Stimulated activated naive CD8-positive, alpha-beta T cell treated with anti-CD3 and anti-CD28 coated beads, Interleukin-15, Interleukin-2, amounts not matched to agents 100 U/mL and 50 U/mL, for 24 hours (primary cell): Measurements from ENCODE around the gene TIAL1.
"Not testable (repeated sequence)": the region's sequence is repeated elsewhere in the genome, so short reads cannot be mapped to it uniquely, and the experiment has no call there.

Experiments
- ATAC-seq: fragments of 150-1000 bp; cut with Tn5 transposase; one replicate; pipeline ENCODE4 v1.10.0; 2021
- DNase-seq: peaks from one replicate; pipeline ENCODE4 v3.0.0; 2021

Gene TIAL1

DNA sequence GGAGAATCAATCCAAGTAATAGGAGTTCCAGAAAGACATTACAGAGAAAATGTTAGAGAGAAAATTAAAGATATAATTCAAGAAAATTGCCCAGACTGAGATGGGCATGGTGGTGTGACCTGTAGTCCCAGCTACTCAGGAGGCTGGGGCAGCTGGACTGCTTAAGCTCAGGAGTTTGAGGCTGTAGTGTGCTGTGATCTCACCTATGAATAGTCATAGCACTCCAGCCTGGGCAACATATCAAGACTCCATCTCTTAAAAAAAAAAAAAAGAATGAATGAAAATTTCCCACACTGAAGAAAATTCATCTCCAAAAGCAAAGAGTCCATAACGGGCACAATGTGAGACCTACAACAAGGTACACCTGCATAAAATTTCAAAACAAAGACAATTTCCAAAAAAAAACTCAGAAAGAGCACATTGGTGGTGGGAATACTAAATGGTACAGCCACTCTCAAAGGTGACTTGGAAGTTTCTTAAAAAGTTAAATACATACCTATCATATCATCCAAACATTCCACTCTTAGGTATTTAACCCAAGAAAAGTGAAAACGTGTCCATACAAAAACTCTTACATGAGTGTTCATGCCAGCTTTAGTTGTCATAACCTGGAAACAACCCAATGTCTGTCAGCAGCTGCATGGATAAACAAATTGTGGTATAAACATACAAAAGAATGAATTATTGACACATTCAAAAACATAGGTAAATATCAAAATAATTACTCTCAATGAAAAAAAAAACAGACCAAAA lies 47.3 kb downstream of the TIAL1 start:
- no peak for ATAC-seq
- no peak for DNase-seq

DNA sequence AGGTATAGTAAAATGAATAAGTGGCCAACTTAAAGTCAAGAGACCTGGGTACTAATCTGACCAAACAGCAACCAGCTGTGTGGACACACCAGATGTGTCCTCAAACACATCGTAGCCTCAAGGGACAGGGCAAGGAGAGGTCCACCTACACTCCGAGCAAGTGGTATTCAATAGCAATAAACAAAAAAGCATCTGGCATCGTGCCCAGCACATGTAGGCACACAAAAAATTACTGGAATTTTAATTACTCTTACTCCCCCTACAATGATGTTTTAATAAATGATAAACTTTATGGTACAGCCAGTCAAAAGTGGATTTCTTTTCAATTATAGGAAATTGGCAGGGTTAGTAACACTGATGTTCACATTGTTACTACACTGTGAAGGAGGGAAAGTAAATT lies 50.8 kb downstream of the TIAL1 start:
- no peak for DNase-seq
- no peak for ATAC-seq

DNA sequence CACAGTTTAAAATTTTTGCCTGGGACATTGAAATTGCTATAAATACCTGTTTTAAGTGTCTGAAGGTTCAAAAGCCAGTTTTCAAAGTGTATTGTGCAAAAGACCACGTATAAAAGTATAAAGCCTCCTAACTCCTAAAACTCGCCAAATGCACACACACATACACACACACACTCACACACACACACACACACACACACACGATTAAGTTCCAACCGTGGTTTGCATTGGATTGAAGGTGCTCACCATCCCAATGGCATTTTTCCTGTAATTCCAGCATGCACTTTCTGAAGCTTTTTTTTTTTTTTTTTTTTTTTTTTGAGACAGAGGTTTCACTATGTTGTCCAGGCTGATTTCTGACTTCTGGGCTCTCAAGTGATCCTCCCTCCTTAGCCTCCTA lies 51.5 kb downstream of the TIAL1 start:
- ATAC-seq (no peak), DNase-seq (no peak)

DNA sequence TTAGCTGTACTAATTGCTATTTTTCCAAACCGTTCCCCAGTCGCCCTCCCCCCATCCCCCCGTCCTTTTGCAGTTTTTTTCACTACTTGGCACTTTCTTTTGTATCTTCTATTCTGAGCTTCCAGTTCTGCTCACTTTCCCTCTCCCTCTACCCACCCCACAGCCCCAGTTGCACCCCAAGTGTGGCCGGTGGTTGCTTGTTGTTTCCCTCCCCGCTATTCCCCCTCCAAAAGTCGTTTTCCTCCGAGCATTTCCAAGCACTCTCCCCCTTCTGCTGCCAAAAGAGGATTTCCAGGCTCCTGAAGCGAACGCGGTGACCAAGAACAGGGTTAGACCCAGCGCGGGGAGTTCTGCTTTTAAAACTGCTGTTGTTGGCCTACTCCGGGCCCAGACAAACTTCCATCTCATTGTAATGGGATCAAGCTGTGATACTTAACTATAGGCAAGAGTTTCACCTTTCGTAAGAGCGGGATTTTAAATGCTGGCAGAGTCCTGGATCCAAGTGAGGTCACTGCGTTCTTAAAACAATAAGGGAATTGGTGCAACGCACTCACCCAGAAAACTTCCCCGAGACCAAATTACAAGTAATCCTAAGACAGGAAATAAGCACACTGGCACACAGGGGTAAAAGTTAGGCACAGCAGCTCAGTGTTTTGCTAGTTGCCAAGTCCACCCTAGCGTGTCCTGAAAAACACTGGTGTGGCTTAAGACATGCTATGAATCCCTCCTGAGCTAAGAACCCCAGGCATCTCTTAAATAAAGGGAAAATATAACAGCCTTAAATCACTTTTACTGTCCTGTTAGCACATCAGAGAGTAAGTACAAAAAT lies 52.7 kb downstream of the TIAL1 start:
- DNase-seq: no peak
- ATAC-seq: no peak

DNA sequence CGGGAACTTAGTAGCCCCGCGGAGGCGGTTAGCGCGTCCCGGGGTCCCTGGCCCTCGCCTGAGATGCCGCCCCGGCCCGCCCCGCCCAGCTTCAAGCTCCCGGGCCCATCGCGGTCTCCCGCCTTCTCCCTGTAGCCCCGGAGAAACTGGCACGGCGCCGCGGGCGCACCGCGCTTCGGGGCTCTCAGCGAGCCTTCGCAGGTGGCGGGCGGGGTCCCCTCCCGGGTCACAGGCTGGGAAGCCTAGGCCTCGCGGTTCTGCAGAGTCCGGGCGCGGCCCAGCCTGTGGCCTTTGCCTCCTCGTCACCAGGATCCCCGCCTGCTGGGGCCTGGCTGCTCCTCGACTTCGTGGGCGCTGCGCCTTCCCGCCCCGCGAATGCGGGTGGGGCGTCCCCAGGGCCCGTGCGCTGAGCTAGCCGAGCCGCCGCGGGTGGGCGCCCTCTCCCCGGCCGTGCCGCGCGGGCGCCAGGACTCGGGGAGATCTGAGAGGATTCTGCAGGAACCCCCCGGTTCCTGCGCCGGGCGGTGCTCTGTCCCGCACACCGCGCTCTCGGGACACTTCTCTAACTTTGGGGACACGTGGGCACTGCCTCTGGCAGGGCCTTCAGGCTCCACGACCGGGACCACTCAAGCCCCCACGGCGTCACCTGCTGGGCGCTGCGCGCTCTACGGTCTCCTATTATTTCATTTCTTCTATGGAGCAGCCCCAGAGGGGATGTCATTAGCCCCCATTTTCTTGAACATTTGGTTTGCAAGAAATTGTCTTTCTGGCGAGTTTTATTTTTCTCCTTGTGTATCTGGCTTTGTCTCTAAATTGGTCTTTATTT lies 53.6 kb downstream of the TIAL1 start:
- DNase-seq (peak; percentile 75), ATAC-seq (peak; percentile 45)

DNA sequence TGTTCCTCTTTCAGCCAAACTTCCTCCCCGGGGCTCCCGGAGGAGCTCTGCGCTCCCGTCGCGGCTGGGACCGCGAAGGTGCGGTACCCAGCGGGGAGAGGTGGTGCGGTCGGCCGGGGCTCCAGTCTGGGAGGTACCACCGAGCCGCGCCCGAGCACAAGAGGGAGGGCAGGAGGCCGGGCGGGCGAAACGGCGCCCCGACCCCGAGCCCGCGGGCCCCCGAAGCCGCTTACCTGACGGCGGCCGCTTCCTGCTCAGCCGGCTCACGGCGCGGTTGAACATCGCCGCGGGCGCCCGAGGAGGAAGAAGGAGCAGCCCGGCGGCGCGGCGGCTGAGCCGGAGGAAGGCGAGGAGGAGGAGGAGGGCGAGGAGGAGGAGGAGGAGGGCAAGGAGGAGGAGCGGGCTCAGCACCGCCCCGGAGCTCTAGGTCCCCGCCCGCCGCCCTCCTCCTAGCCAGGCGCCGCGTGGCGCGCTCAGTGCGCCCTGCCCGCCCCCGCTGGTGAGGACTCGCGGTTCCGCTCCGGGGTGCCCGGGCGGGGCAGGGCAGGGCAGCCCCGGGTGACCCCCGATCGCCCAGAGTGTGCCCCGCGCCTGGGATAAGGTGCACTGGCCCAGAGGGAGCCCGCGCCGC lies 54.3 kb downstream of the TIAL1 start, which contains the start of gene RGS10:
Gene RGS10 (minus strand): TSS at position 363 of the 631 bp plus-strand sequence. CDS start 81 bp downstream, at position 282.
- peak; percentile 78 for ATAC-seq

DNA sequence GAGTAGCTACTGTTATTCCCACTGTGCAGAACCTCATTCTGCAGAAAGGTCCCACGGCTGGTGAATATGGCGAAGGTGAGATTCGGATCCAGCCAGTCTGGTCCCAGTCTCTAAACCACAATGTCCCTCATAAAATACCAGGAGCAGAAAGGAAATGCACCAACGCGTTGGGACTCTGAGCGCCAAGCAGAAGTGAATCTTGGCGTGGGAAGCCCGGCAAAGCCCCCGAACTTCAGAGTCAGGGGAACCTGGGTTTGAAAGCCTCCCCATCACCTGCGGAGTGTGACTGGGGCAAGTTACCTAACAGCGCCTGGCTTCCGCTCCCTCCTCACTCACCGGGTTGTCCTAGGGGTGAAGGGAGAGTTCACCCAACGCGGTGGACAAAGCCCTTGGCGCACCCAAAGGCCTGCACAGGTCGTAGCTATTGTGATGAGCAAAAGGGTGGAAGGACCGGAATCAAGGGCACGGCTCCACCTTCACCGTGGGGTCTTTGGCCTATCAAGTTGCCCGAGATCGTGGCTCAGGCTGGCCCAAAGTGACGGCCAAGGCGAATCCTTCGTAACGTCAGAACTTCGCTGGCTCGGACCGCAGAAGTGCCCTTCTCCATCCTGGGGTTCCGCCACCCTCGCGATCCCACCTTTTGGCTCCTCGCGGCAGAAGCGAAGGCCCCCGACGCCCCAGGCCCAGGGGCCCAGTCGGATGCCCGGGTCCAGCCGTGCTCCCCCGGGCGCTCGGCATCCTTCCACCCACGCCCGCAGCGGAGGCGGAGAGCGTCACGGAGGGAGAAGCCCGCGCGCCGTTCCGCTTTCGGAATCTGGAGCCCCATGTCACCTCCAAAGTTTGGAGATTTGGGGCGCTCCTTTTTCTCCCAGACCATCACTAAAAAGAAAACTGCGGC lies 55.1 kb downstream of the TIAL1 start:
- DNase-seq: peak; percentile 73
- ATAC-seq: no peak

More for the DNA sequence above, 54.3 kb downstream of the TIAL1 start, which contains the start of gene RGS10:
- peak; percentile 91 for DNase-seq

DNA sequence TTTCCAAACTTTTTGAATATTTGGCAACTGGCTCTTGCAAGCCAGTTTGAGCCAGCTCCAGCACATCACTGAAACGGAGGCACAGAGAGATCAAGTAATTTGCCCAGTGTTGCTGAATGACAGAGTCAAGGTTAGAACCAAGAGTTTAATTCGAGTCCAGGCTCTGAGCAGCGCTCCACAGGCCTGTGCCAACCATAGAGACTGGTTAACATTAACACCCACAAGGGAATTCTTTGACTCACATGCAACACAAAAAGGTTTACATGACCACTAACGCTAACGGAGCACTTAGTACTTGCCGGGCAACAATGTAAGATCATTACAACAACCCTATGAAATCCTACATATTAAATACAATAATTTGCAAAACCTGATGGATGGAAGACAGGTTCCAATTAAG lies 55.7 kb downstream of the TIAL1 start:
- DNase-seq (peak; percentile 33), ATAC-seq (peak; percentile 29)

DNA sequence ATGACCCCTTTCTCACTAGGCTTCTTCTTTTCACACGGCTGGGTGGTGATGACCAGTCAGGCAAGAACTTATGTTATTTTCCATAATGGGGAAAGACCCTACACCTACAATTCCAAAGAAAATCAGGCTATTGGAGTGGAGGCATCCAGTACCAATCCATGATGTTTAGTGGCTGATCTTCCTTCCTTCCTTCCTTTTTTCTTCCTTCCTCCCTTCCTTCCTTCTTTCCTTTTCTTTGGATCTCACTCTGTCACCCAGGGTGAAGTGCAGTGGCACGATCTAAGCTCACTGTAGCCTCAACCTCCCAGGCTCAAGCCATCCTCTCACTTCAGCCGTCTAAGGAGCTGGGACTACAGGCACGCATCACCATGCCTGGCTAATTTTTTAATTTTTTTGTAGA lies 56.7 kb downstream of the TIAL1 start:
- ATAC-seq: no peak
- DNase-seq: no peak

DNA sequence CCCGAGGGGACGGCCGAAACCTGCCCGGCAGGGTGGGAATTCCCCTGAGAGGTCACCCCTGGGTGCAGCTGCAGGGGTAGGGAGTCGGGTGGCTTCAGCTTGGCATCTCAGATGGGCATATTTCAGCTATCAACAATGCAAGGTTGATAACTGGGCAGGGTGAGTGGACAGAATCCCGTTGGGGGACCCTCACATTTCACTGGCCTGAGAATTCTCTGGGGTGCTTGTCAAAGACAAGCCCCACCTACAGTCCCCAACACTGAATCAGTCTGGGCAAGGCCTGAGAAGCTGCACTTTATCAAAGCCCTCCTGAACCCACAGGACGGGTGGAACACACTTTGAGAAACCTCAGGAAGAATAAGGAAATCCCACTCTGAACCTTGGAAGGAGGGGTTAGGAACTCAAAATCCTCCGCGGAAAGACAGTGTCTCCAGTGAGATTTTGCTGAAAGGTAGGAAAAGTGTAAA lies 57.4 kb downstream of the TIAL1 start:
- DNase-seq (peak; percentile 59), ATAC-seq (no peak)

DNA sequence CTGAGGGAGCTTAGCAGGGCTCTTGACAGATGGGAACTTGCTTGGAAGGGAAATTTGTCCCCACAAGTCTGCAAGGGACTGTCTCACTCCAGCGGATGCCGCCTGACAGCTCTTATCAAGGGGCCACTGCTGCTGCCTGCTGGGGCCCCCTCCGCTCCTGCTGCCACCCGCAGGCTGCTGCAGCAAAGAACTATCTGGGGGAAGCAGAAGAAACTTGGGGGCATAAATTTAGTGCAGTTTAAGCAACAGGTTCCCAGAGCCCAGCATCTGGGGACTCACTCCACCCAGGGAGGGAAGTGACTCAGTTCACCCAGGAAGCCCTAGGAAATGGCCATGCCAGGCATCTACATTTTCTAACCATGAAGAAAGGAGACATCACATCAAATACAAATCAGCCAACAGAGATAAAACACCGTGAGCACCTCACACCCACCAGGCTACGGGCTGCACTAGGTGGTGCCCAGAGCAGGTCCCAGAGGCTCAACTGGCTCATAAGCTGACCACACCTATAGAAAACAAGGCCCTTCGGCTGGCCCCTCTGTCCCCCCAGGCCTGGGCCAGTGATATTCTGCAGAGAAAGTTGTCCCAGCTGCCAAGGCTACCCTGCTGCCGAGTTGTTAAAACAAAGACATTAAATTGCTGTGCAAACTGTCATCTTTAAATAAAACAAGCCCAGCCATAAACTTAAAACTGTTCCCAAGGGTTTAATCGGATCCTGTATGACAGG lies 58.0 kb downstream of the TIAL1 start:
- DNase-seq (peak; percentile 68), ATAC-seq (peak; percentile 30)

DNA sequence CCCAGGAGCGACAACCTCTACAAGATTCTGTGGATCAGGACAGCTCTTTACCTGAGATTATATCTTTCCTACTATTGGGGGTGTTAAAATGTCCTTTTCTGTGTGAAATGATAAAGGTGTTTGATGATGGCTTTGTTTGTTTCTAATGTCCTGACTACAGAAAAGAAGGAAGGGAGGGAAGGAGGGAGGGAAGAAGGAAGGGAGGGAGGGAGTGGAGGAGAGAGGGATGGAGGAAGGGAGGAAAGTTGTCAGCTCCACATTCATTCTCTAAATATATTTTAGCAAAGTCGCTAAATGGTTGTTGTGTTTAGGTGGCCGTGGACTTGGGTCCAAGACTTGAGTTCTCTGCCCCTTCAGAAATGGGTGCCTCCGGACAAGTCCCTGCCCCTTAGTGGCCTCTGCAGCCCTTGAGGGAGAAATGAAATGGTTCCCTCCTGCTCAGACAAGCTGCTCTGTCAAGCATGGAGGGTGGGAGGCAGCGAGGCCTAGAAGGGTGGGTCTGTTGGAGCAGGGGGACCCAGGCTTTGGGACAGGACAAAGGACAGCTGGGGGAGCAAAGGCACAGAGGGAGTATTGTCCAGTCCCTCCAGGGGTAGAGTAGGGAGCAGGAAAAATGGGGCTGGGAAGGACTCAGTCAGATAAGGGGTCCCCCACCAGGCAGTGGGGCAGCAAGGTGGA lies 58.7 kb downstream of the TIAL1 start:
- ATAC-seq (no peak), DNase-seq (no peak)

DNA sequence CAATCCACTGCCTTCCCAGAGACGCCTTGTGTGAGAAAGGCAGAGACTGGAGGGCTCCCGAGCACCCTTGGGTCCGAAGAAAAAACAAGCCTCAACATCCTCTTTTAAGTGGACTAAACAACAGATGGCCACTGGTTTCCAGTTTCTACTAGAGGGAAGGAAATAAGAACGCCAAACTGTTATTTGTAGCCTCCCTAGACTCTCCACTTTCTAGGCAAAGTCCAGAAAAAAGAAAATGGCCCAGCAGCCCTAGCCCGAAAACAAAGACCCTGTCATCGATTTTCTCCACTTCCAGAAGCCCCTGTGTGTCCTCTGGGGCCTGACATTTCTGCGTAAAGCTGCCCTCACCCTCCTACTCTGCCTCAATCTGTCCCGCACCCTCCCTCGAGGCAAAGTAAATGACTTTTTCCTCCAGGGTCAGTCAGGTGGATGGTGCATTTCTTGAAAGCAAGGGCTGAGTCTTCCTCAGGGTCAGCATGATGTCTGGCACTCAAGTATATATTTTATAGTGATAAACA lies 60.2 kb downstream of the TIAL1 start:
- DNase-seq: no peak
- ATAC-seq: no peak

DNA sequence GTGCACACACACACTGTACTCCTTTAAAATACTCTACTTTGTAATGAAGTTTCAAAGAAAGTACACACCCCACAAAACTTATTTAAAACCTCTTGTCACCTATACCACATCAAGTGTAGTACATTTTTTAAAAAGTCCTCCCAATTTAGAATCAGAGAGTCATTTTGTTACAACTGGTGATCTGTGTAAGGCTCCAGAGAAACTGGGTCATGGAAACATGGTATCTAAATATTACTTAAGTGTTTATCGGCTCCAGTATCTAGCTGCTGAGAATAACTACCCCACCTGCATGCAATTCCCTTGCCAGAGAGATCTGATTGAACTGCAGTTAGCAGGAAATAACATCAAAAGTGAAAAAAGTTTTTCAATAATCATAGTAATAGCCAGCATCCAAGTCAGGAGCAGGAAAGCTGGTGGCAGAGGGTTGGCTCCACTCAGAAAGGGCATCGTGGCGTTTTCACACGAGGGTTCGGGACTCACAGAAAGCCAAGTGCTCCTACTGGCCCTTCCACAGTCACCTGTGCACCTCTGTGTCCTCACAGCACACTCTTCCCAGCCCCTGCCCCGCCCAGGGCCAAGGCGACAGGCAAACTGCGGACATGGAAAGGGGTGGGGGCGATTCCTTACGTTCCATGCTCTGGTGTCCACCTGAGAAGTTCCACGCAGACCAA lies 60.8 kb downstream of the TIAL1 start:
- ATAC-seq (peak; percentile 15), DNase-seq (no peak)

DNA sequence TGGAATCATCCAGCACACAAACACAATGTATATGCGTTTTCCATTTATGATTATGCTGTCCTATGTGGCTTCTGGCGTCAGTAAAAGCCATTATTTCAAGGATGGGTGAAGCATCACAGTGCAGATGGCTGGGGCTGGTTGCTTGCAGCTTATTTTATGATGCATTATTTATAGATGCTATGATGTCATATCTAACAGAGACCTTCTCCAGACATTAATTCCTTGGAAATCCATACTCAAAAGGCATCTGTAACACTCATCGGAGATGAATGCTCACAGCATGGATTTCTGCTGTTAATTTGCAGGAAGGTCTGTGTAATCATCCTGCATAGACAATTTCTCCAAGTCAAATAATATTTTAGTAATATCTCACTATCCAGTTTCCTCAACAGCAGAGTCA lies 61.5 kb downstream of the TIAL1 start:
- ATAC-seq (no peak), DNase-seq (no peak)

DNA sequence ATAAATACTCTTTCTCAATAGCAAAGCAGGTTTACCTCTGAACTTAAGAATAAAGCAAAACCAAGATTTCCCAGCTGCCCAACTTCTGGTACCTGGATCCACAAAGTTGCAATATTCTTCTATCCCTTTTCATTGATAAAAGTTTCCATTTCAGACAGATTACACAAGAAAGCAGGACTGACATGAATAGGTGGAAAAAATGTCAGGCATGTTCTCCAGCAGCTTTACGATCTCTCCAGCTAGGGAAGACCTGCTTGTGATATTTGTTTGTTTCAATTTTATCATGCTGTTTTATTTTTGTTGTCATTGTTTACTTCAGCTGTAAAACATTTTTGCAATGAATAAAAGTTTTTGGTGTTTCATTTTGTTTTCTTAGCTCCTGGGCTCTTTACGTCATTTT lies 63.3 kb downstream of the TIAL1 start:
- DNase-seq: no peak
- no peak for ATAC-seq

DNA sequence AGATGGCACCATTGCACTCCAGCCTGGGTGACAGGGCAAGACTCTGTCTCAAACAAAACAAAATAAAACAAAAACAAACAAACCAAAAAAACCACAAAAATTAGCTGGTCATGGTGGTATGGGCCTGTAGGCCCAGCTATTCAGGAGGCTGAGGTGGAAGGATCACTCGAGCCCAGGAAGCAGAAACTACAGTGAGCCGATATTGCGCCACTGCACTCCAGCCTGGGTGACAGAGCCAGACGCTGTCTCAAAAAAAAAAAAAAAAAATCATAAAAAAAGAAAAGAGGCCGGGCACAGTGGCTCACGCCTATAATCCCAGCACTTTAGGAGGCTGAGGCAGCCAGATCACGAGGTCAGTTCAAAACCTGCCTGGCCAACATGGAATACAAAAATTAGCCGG lies 64.0 kb downstream of the TIAL1 start:
- not testable (repeated sequence) for DNase-seq, ATAC-seq

DNA sequence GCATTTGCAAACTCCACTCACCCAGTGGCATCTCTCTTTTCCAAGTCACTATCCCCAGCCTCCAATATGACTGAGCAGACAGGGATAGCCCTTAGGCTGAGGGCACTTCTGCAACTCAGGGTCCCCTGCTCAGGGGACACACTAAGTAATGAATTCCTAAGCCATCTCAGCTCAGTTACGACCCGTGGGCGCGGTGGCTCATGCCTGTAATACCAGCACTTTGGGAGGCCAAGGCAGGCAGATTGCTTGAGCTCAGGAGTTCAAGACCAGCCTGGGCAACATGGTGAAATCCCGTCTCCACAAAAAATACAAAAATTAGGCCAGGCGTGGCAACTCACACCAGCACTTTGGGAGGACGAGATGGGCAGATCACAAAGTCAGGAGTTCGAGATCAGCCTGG lies 64.5 kb downstream of the TIAL1 start:
- ATAC-seq: not testable (repeated sequence)

DNA sequence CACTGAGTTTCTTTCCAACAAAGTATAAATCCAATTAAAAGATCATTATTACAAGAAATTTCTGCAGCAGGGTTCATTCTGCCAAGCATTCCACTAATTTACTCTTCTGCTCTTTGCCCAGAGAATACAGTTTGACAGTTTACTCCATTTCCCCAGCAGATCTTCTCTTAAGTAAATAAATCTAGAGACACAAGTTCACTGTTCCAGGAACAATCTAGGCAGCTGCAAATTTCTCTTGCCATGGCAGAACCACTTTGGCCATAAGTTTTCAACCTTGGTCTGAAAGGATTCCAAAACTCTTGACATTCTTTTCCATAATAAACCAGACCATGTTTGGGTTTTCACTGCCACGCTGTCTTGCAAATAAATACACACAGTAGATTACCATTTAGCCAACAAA lies 65.7 kb downstream of the TIAL1 start:
- ATAC-seq (no peak), DNase-seq (no peak)

More for the DNA sequence above, 64.5 kb downstream of the TIAL1 start:
- not testable (repeated sequence) for DNase-seq
